Heart left ventricle (tissue), 16 donors: Measurements from ENCODE around the gene SLC4A2. TPM values are rescaled to one million over a fixed set of nuclear protein-coding genes. Genes with fewer than 3 reads are reported as not detected.
A peak's percentile ranks its signal among the peaks of the same experiment; 100 is the strongest.

Experiments used
- ATAC-seq, 4 donors: fragments of 200-7000 bp; cut with Tn5 transposase; one replicate each; pipeline ENCODE4 v1.9.1; 2020 to 2022; ENCODE audit warnings: moderate library complexity in 4 of 4, mild to moderate bottlenecking in 3 of 4, moderate number of reproducible peaks in 1 of 4
- DNase-seq, 5 donors: peaks; one replicate each; pipeline ENCODE4 v3.0.0-alpha.2; 2020
- H3K27ac ChIP-seq, 12 donors: fragments of 200-600 bp; sonication (generic) in 4 of 12; one replicate each; pipeline versions ENCODE4 v1.5.0 to v1.8.0; 2016 to 2022; ENCODE audit warnings: mild to moderate bottlenecking in 2 of 12
- H3K27me3 ChIP-seq, 9 donors: fragments of 200-600 bp; sonication (generic) in 2 of 9; one replicate each; pipeline versions ENCODE4 v1.5.1 to v1.8.0; 2016 to 2022; ENCODE audit warnings: mild to moderate bottlenecking in 3 of 9
- H3K36me3 ChIP-seq, 9 donors: fragments of 200-600 bp; sonication (generic) in 2 of 9; one replicate each; pipeline versions ENCODE4 v1.5.0 to v1.8.0; 2018 to 2022; ENCODE audit warnings: mild to moderate bottlenecking in 2 of 9
- H3K4me1 ChIP-seq, 12 donors: fragments of 200-600 bp; sonication (generic) in 4 of 12; one replicate each; pipeline versions ENCODE4 v1.5.0 to v1.8.0; 2016 to 2022; ENCODE audit warnings: mild to moderate bottlenecking in 3 of 12
- H3K4me3 ChIP-seq, 12 donors: fragments of 200-600 bp; sonication (generic) in 4 of 12; one replicate each; pipeline versions ENCODE4 v1.5.0 to v1.8.0; 2017 to 2022; ENCODE audit warnings: mild to moderate bottlenecking in 9 of 12, moderate library complexity in 4 of 12
- H3K9me3 ChIP-seq, 12 donors: fragments of 200-600 bp; sonication (generic) in 4 of 12; one replicate each; pipeline versions ENCODE4 v1.5.0 to v1.8.0; 2016 to 2022; ENCODE audit warnings: mild to moderate bottlenecking in 1 of 12
- CTCF ChIP-seq, 12 donors: fragments of 200-600 bp; sonication (generic) in 4 of 12; IDR thresholded peaks; one replicate each; pipeline versions ENCODE4 v1.5.0 to v1.8.0; 2018 to 2022; ENCODE audit warnings: antibody characterized with exemption in 12 of 12, mild to moderate bottlenecking in 5 of 12
- POLR2A ChIP-seq, 2 donors: fragments of 450-650 bp; IDR thresholded peaks; one replicate each; pipeline ENCODE4 v1.6.1; 2017; ENCODE audit warnings: antibody characterized with exemption in 2 of 2, mild to moderate bottlenecking in 2 of 2, moderate library complexity in 2 of 2
- WGBS, 4 donors: extraction: QIAGEN DNeasy Blood & Tissue Kit in 2 of 4; methylation state at CpG; one replicate each; pipeline versions ENCODE4 v1.1.5 to v1.1.7; 2013 to 2018; 5-methylcytosine and 5-hydroxymethylcytosine counted together
- intact Hi-C, 10 donors: fragments of 100-400 bp; cut with DNase I; formaldehyde crosslinking; loops; one replicate each; pipeline versions ENCODE4 v1.11.1 to v1.14.2; 2022
- polyA plus RNA-seq, 2 donors: library from polyadenylated mRNA; stranded (reverse); fragments of 200-250 nt; gene quantifications; one replicate each; pipeline ENCODE4 v1.2.3, GENCODE V29; 2013
- total RNA-seq, 9 donors: library from RNA; depleted of rRNA in 2 of 9; stranded (reverse); fragments of >200 nt in 2 of 9; fragmentation: NEBNext Ultra II Directional in 3 of 9; extraction: Animal tissue kit (Norgen Biotek cat#: 25700) in 3 of 9; gene quantifications; one replicate each; pipeline versions ENCODE4 v1.1.0 to v1.2.4, GENCODE V29; 2016 to 2023
- donor health status: ischemic (EF 13 %, LVEDD 7.1; RV severe dilation, severe dysfunction).
- donor health status: healthy with polysubstance abuse.
- donor health status: DM: no; HTN: yes; CAD: no.
- donor health status: DM: no; HTN: no; CAD: no.
- donor health status: ischemic (EF 25% LVEDD 6.9; RV normal size, moderate dysfunction).
- donor health status: ischemic (EF 25% LVEDD 5.7; RV mildly dilated, moderate dysfunction).
- donor health status: healthy.
- donor health status: DM: yes; HTN: yes; CAD: no.
- donor health status: ischemic (EF 35%, LVEDD 5.7; RV mildly dilated, moderate dysfunction).
- donor health status: nonischemic (EF 11% LVEDD 7.7; RV severe dilation, severe dysfunction).
- donor health status: DM: yes; HTN: yes; CAD: no.
- donor health status: PGD.
- donor health status: ischemic (EF 29% LVEDD 5.4; RV normal size, mild dysfunction).
- donor health status: nonischemic (EF 23%, LVEDD 6.1; RV moderate dilation, normal function).

SLC4A2 gene
- total and polyA plus RNA-seq, 11 donors, result 44.1 to 113 (median 68.3) TPM

- Histone ChIP-seq H3K4me3 (peak overlapping the region; percentile 72 to 99 (median 94)), H3K27ac (peak overlapping the region; percentile 85 to 99 (median 94)), H3K9me3 (no peaks in the 10 kb centered on the region), H3K4me1 (peaks cover 20 to 71% (median 54%) of the 10 kb centered on the region in 12 donors), H3K36me3 (peaks cover 0 to 23% (median 14%) of the 10 kb centered on the region in 9 donors), H3K27me3 (no peaks in the 10 kb centered on the region)
- WGBS, 4 donors, result 1% methylated on average over 28 to 31 of the region's 31 CpGs
- ATAC-seq (peak in 2 of 4 donors; percentile 2), DNase-seq (peak in 2 of 5 donors; percentile 25 to 69)
- intact Hi-C loops, result loop anchor here in 4 of 10 donors (1.0 to 2.0 kb wide), 3 partner anchors 19 to 21 kb away; partner anchors contain the start of gene SLC4A2 (in 2 of the 4)
- TF ChIP-seq CTCF (IDR thresholded peaks at IDR 0.05), result no peak
- TF ChIP-seq POLR2A (IDR thresholded peaks at IDR 0.05), result no peak
These were observed 20.7 kb downstream of the SLC4A2 start for GRCh38 chr7:151080067-151080521.

GRCh38 chr7:151080522-151081169 lies 21.3 kb downstream of the SLC4A2 start, which contains the start of gene FASTK:
FASTK (minus strand) TSS chr7:151080809; CDS start chr7:151080766, 43 bp downstream.
- H3K36me3 ChIP-seq, result peaks cover 0 to 18% (median 9%) of the 10 kb centered on the region in 9 donors
- ATAC-seq (peak; percentile 78 to 84 (median 82)), DNase-seq (peak; percentile 92 to 96 (median 94))
- H3K27ac ChIP-seq, result peak within 1 kb of the TSS; percentile 85 to 99 (median 94)
- 1 to 2% (median 1%) methylated on average over 52 to 66 of the region's 66 CpGs for WGBS, 4 donors
- H3K27me3 ChIP-seq, result no peaks in the 10 kb centered on the region
- peak within 1 kb of the TSS; percentile 72 to 99 (median 94) for H3K4me3 ChIP-seq
- H3K4me1 ChIP-seq, result peaks cover 20 to 76% (median 59%) of the 10 kb centered on the region in 12 donors
- intact Hi-C loops, result loop anchor here in 4 of 10 donors (1.0 to 2.0 kb wide), 3 partner anchors 20 to 22 kb away; partner anchors contain the start of gene SLC4A2 (in 2 of the 4)
- TF ChIP-seq POLR2A (IDR thresholded peaks at IDR 0.05) (peak in 1 of 2 donors; percentile 86), CTCF (IDR thresholded peaks at IDR 0.05) (no peak)
- H3K9me3 ChIP-seq, result no peaks in the 10 kb centered on the region

GRCh38 chr7:151081170-151082101 lies 22.0 kb downstream of the SLC4A2 start:
- peak overlapping the region; percentile 85 to 99 (median 94) for H3K27ac ChIP-seq
- no peaks in the 10 kb centered on the region for H3K27me3 ChIP-seq
- peak overlapping the region; percentile 22 to 99 (median 94) for H3K4me3 ChIP-seq
- DNase-seq (peak in 2 of 5 donors; percentile 63 to 76), ATAC-seq (peak in 2 of 4 donors; percentile 4 to 21)
- peaks cover 0 to 10% (median under 1%) of the 10 kb centered on the region in 9 donors for H3K36me3 ChIP-seq
- TF ChIP-seq POLR2A (IDR thresholded peaks at IDR 0.05) (no peak), CTCF (IDR thresholded peaks at IDR 0.05) (no peak)
- H3K4me1 ChIP-seq, result peaks cover 20 to 77% (median 63%) of the 10 kb centered on the region in 12 donors
- intact Hi-C loops, result loop anchor here in 4 of 10 donors (2.0 kb wide), 2 partner anchors 21 to 23 kb away; partner anchors contain the start of gene SLC4A2 (in 3 of the 4)
- 11 to 29% (median 23%) methylated on average over 41 to 64 of the region's 64 CpGs for WGBS, 4 donors
- H3K9me3 ChIP-seq, result no peaks in the 10 kb centered on the region
